NT2/D1 (cell line): ENCODE data around the gene BTF3.

Source experiments
- DNase-seq: peaks from one replicate; pipeline ENCODE4 v3.0.0-alpha.2; 2011; ENCODE audit warnings: low read depth, low spot score
- H3K27me3 ChIP-seq: 2 replicates; pipeline ENCODE4 v1.6.0; 2011; ENCODE audit warnings: mild to moderate bottlenecking; ENCODE audit not compliant: insufficient read length, insufficient read depth
- H3K36me3 ChIP-seq: 2 replicates; pipeline ENCODE4 v1.6.1; 2011; ENCODE audit warnings: mild to moderate bottlenecking, low read length, mixed read lengths; ENCODE audit not compliant: insufficient read depth, insufficient read length
- H3K4me1 ChIP-seq: 2 replicates; pipeline ENCODE4 v1.5.1; 2011; ENCODE audit not compliant: insufficient read depth, insufficient read length
- H3K4me3 ChIP-seq: 2 replicates; pipeline ENCODE4 v1.5.1; 2011; ENCODE audit warnings: low read depth; ENCODE audit not compliant: insufficient read length
- H3K9ac ChIP-seq: 2 replicates; pipeline ENCODE4 v1.6.0; 2011; ENCODE audit warnings: low read depth; ENCODE audit not compliant: insufficient read length
- H3K9me3 ChIP-seq: 2 replicates; pipeline ENCODE4 v1.5.1; 2011; ENCODE audit warnings: mild to moderate bottlenecking, low read length; ENCODE audit not compliant: insufficient read depth
- SUZ12 ChIP-seq: IDR thresholded peaks from 2 replicates; pipeline ENCODE4 v1.6.1; 2011; ENCODE audit not compliant: insufficient read length, insufficient read depth; ENCODE audit errors: extremely low read depth
- YY1 ChIP-seq: IDR thresholded peaks from 2 replicates; pipeline ENCODE4 v1.6.1; 2011; ENCODE audit not compliant: insufficient read length, insufficient read depth
- ZNF274 ChIP-seq: IDR thresholded peaks from 2 replicates; pipeline ENCODE4 v1.6.1; 2011; ENCODE audit warnings: mild to moderate bottlenecking, low read depth, low read length

The BTF3 gene

GRCh38 chr5:73542020-73542419 is 43.8 kb downstream of the BTF3 start:
- no peak overlapping the region for H3K4me3 ChIP-seq
- no peak for DNase-seq
- no peaks in the 10 kb centered on the region for H3K4me1 ChIP-seq
- no peaks in the 10 kb centered on the region for H3K27me3 ChIP-seq
- H3K9ac ChIP-seq = no peak overlapping the region
- no peaks in the 10 kb centered on the region for H3K36me3 ChIP-seq
- no peaks in the 10 kb centered on the region for H3K9me3 ChIP-seq
- TF ChIP-seq SUZ12 = no peak
- TF ChIP-seq ZNF274 = no peak
- no peak for TF ChIP-seq YY1

- Histone ChIP-seq H3K4me3 (no peak overlapping the region), H3K36me3 (no peaks in the 10 kb centered on the region), H3K4me1 (no peaks in the 10 kb centered on the region), H3K9ac (no peak overlapping the region), H3K9me3 (no peaks in the 10 kb centered on the region), H3K27me3 (no peaks in the 10 kb centered on the region)
- TF ChIP-seq YY1 (no peak), ZNF274 (no peak), SUZ12 (no peak)
- DNase-seq = no peak
These were observed 46.5 kb downstream of the BTF3 start for GRCh38 chr5:73544429-73545402.

GRCh38 chr5:73545403-73545779 is 47.1 kb downstream of the BTF3 start:
- Histone ChIP-seq H3K4me1 (no peaks in the 10 kb centered on the region), H3K27me3 (no peaks in the 10 kb centered on the region), H3K9me3 (no peaks in the 10 kb centered on the region), H3K9ac (no peak overlapping the region), H3K4me3 (no peak overlapping the region), H3K36me3 (no peaks in the 10 kb centered on the region)
- DNase-seq = no peak
- TF ChIP-seq SUZ12 = no peak
- TF ChIP-seq YY1 = no peak
- no peak for TF ChIP-seq ZNF274

GRCh38 chr5:73550016-73550415 is 51.8 kb downstream of the BTF3 start:
- DNase-seq = no peak
- TF ChIP-seq YY1 = no peak
- TF ChIP-seq ZNF274 = no peak
- TF ChIP-seq SUZ12 = no peak
- Histone ChIP-seq H3K36me3 (peaks cover 3% of the 10 kb centered on the region), H3K9me3 (no peaks in the 10 kb centered on the region), H3K4me1 (no peaks in the 10 kb centered on the region), H3K27me3 (no peaks in the 10 kb centered on the region), H3K9ac (no peak overlapping the region), H3K4me3 (no peak overlapping the region)

- no peak for DNase-seq
- peaks cover 3% of the 10 kb centered on the region for H3K36me3 ChIP-seq
- TF ChIP-seq SUZ12 (no peak), ZNF274 (no peak), YY1 (no peak)
These were observed 54.4 kb downstream of the BTF3 start for GRCh38 chr5:73552642-73553041.

More at GRCh38 chr5:73552642-73553041, 54.4 kb downstream of the BTF3 start:
- H3K27me3 ChIP-seq = no peaks in the 10 kb centered on the region
- H3K9ac ChIP-seq = no peak overlapping the region
- no peaks in the 10 kb centered on the region for H3K4me1 ChIP-seq
- no peak overlapping the region for H3K4me3 ChIP-seq
- H3K9me3 ChIP-seq = no peaks in the 10 kb centered on the region
